PFSK-1 (cell line): Measurements from ENCODE around the gene TMC3.

Experiments used
- FOXP2 ChIP-seq: optimal IDR thresholded peaks from 2 replicates; pipeline ENCODE3; 2011; ENCODE audit warnings: borderline replicate concordance, control low read depth, inconsistent platforms; ENCODE audit not compliant: insufficient read depth; ENCODE audit errors: extremely low read length, extremely low read depth
- POLR2AphosphoS5 ChIP-seq: IDR thresholded peaks from 2 replicates; pipeline ENCODE4 v1.6.1; 2012; ENCODE audit warnings: low read depth, mild to moderate bottlenecking, control low read depth, low read length, moderate library complexity
- SIN3A ChIP-seq: IDR thresholded peaks from 2 replicates; pipeline ENCODE4 v1.6.1; 2012; ENCODE audit warnings: mild to moderate bottlenecking, low read length, moderate library complexity, borderline replicate concordance; ENCODE audit not compliant: insufficient read depth
- TAF1 ChIP-seq: IDR thresholded peaks from 2 replicates; pipeline ENCODE4 v1.6.1; 2012; ENCODE audit warnings: low read length, control low read depth, borderline replicate concordance; ENCODE audit not compliant: insufficient read depth
- TF ChIP-seq, protein P1 (sequence below), 2 experiments: IDR thresholded peaks; 2 replicates each; pipeline versions ENCODE4 v1.6.1 to v1.8.0; 2011 to 2012; ENCODE audit warnings: low read depth in 2 of 2, low read length in 2 of 2, control low read depth in 1 of 2, inconsistent platforms in 1 of 2, mild to moderate bottlenecking in 1 of 2, moderate library complexity in 1 of 2; ENCODE audit not compliant: insufficient read depth in 1 of 2

Gene TMC3

GRCh38 chr15:81304226-81304625 lies 69.8 kb downstream of the TMC3 start:
- TF ChIP-seq, protein P1, sequence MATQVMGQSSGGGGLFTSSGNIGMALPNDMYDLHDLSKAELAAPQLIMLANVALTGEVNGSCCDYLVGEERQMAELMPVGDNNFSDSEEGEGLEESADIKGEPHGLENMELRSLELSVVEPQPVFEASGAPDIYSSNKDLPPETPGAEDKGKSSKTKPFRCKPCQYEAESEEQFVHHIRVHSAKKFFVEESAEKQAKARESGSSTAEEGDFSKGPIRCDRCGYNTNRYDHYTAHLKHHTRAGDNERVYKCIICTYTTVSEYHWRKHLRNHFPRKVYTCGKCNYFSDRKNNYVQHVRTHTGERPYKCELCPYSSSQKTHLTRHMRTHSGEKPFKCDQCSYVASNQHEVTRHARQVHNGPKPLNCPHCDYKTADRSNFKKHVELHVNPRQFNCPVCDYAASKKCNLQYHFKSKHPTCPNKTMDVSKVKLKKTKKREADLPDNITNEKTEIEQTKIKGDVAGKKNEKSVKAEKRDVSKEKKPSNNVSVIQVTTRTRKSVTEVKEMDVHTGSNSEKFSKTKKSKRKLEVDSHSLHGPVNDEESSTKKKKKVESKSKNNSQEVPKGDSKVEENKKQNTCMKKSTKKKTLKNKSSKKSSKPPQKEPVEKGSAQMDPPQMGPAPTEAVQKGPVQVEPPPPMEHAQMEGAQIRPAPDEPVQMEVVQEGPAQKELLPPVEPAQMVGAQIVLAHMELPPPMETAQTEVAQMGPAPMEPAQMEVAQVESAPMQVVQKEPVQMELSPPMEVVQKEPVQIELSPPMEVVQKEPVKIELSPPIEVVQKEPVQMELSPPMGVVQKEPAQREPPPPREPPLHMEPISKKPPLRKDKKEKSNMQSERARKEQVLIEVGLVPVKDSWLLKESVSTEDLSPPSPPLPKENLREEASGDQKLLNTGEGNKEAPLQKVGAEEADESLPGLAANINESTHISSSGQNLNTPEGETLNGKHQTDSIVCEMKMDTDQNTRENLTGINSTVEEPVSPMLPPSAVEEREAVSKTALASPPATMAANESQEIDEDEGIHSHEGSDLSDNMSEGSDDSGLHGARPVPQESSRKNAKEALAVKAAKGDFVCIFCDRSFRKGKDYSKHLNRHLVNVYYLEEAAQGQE (IDR thresholded peaks at IDR 0.05; ENCODE audit: insufficient read depth in 1 of 2, low read depth in 2 of 2, low read length in 2 of 2) = no peak
- no peak for TF ChIP-seq SIN3A
- peak; percentile 34 for TF ChIP-seq FOXP2
- TF ChIP-seq TAF1 = no peak
- TF ChIP-seq POLR2AphosphoS5 = no peak

DNA sequence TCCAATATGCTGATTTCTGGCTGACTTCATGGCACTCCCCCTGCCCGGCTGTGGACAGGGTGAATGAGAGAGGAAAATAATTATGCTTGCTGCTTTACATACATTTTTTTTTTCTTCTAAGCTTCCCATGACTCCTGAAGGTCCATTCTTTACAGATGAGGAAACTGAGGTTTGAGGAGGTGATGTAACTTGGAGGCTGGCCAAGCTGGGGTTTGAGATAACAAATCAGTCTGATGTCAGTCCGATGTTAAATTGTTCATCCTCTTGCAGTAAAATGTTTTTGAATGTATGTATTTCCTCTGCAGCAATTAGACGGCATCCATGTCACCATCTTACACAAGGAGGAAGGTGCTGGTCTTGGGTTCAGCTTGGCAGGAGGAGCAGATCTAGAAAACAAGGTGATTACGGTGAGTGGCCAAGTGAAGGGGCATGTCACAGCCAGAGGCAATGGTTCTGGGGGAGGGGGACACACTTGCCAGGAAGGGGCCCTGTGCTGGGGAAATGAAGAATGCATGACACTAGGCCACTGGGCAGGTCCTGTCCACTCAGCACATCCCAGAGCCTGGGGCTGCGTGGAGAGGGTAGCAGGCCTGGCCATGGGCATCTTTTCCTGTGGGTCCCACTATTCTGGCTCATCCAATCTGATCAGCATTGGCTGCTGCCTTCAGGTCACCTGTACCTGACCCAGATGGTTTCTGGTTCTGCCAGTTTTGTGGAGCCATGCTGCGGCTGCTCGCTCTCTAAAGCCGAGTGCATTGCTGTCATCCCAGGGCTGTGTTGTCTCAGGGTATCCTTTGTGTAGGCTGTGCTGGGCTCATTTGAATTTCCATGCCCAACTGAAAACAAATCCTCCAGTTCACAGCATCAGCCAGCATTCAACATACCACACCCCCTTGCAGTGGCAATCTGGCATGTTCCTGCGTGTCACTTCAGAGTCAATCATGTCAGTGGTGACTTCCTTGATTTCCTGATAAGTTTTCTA lies 70.5 kb downstream of the TMC3 start:
- TF ChIP-seq FOXP2 (no peak), POLR2AphosphoS5 (no peak), TAF1 (no peak), SIN3A (no peak)
- TF ChIP-seq, protein P1 (IDR thresholded peaks at IDR 0.05; ENCODE audit: insufficient read depth in 1 of 2, low read depth in 2 of 2, low read length in 2 of 2) = no peak

- TF ChIP-seq TAF1 (no peak), SIN3A (no peak)
- TF ChIP-seq, protein P1 (IDR thresholded peaks at IDR 0.05; ENCODE audit: insufficient read depth in 1 of 2, low read depth in 2 of 2, low read length in 2 of 2) = no peak
These were observed 71.3 kb downstream of the TMC3 start for GRCh38 chr15:81302701-81303109.

- TF ChIP-seq POLR2AphosphoS5 (no peak), SIN3A (no peak), TAF1 (no peak), FOXP2 (no peak)
- TF ChIP-seq, protein P1 (IDR thresholded peaks at IDR 0.05; ENCODE audit: insufficient read depth in 1 of 2, low read depth in 2 of 2, low read length in 2 of 2) = no peak
These were observed 72.1 kb downstream of the TMC3 start for GRCh38 chr15:81301815-81302399.
